Lower leg skin (tissue), 4 donors: ENCODE measurements around the gene AP1G1. TPM values are rescaled to one million over a fixed set of nuclear protein-coding genes. Genes with fewer than 3 reads are reported as not detected.
"Not testable (repeated sequence)": the region's sequence is repeated elsewhere in the genome, so short reads cannot be mapped to it uniquely, and the experiment has no call there.

ENCODE experiments used
- DNase-seq, 2 donors: peaks; one replicate each; pipeline ENCODE4 v3.0.0-alpha.2; 2019; ENCODE audit warnings: low spot score in 2 of 2
- H3K4me3 ChIP-seq: fragments of 200-600 bp; sonication (generic); 2 replicates; pipeline ENCODE4 v1.5.1; 2017; ENCODE audit warnings: mild to moderate bottlenecking, low read depth; ENCODE audit not compliant: poor library complexity, severe bottlenecking
- POLR2A ChIP-seq, 2 donors: fragments of 450-650 bp; IDR thresholded peaks; one replicate each; pipeline ENCODE4 v1.6.1; 2016 to 2017; ENCODE audit warnings: antibody characterized with exemption in 2 of 2, mild to moderate bottlenecking in 1 of 2, moderate library complexity in 1 of 2
- WGBS, 2 donors: methylation state at CpG; one replicate each; pipeline ENCODE4 v1.1.5; 2018; 5-methylcytosine and 5-hydroxymethylcytosine counted together
- intact Hi-C: fragments of 100-400 bp; cut with DNase I; formaldehyde crosslinking; loops from one replicate; pipeline ENCODE4 v1.15.0; 2023; ENCODE audit warnings: low total_unique reads
- total RNA-seq, 4 donors: library from RNA; depleted of rRNA; stranded (reverse); fragments of >200 nt; gene quantifications; one replicate each; pipeline ENCODE4 v1.1.0, GENCODE V29; 2016
- TF ChIP-seq, protein P1 (sequence below), 3 donors: fragments of 450-650 bp; IDR thresholded peaks; one replicate each; pipeline ENCODE4 v1.5.1; 2016; ENCODE audit warnings: antibody characterized with exemption in 3 of 3, mild to moderate bottlenecking in 3 of 3, moderate library complexity in 2 of 3

The AP1G1 gene
- total RNA-seq, 4 donors from 2014 or later, result 59.6 to 90.6 (median 75.9) TPM

DNA sequence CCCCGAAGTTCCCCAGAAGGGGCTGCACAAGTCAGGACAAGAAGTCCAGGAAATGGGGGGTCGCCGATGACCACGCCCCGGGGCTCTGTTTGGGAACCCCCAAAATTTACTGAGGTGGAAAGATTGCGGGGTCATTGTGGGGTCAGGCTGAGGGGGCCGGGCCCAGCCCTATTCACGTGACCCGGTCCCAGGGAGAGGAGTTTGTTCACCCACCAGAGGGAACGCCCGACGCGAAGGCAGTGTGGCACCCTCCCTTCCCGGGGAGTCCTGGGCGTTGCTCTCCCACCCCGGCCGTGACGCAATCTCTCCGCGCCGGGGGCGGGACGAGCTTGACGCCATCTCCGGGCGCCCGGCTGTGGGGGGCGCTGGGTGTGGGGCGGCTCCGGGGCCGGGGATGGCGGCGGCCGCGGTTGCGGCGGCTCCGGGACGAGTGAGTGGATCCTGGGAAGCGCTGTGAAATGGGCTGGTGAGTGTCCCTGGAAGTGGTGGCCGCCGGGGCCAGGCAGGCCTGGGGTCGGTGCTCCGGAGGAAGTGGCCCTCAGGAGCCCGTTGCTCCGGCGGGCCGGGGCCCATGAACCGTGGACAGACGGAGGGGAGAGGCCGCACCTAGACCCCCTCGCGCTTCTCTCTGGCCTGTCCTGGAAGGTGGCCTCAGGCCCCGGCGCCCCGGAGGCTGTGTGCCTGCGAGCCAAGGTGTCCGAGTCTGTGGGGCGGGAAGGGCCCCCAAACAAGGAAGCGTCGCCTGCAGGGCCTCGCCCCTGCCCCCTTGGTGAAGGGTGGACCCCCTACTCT, 37.2 kb upstream of the AP1G1 start, which contains the start of gene ATXN1L:
TSS of gene ATXN1L (plus strand) at position 338 of the 792 bp plus-strand sequence. CDS start 3,765 bp downstream, outside the sequence.
- WGBS, 2 donors, result 1% methylated on average over 36 to 38 of the region's 62 CpGs

DNA sequence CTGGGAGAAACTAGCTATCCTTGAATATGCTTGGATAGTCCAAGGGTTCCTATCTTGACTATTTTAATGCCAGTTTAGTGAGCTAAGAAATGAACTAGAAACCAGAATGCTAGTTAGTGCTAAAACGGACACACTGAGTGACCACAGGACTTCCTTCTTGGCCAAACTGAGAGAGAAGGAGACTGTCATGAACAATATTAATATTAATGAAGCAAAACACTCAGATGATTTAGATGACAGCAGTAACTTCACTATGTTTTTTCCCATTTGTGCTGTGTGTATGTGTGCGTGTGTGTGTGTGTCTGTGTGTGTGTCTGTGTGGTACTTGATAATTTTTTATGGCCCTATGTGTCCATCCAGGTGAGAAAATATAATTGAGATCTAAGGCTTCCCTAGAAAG, 34.9 kb upstream of the AP1G1 start:
- H3K4me3 ChIP-seq, result no peak overlapping the region
- no peak for DNase-seq
- intact Hi-C loops, result no loop called here
- 59 to 68% methylated on average over 2 of the region's 2 CpGs for WGBS, 2 donors
- TF ChIP-seq, protein P1, sequence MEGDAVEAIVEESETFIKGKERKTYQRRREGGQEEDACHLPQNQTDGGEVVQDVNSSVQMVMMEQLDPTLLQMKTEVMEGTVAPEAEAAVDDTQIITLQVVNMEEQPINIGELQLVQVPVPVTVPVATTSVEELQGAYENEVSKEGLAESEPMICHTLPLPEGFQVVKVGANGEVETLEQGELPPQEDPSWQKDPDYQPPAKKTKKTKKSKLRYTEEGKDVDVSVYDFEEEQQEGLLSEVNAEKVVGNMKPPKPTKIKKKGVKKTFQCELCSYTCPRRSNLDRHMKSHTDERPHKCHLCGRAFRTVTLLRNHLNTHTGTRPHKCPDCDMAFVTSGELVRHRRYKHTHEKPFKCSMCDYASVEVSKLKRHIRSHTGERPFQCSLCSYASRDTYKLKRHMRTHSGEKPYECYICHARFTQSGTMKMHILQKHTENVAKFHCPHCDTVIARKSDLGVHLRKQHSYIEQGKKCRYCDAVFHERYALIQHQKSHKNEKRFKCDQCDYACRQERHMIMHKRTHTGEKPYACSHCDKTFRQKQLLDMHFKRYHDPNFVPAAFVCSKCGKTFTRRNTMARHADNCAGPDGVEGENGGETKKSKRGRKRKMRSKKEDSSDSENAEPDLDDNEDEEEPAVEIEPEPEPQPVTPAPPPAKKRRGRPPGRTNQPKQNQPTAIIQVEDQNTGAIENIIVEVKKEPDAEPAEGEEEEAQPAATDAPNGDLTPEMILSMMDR (IDR thresholded peaks at IDR 0.05), result no peak
- no peak for TF ChIP-seq POLR2A (IDR thresholded peaks at IDR 0.05)

More for the DNA sequence above, 37.2 kb upstream of the AP1G1 start, which contains the start of gene ATXN1L:
- peak; percentile 87 to 98 for DNase-seq
- TF ChIP-seq, protein P1 (IDR thresholded peaks at IDR 0.05), result no peak
- TF ChIP-seq POLR2A (IDR thresholded peaks at IDR 0.05), result peak in 1 of 2 donors; percentile 87
- intact Hi-C loops, result no loop called here
- H3K4me3 ChIP-seq, result peak within 1 kb of the TSS; percentile 90

DNA sequence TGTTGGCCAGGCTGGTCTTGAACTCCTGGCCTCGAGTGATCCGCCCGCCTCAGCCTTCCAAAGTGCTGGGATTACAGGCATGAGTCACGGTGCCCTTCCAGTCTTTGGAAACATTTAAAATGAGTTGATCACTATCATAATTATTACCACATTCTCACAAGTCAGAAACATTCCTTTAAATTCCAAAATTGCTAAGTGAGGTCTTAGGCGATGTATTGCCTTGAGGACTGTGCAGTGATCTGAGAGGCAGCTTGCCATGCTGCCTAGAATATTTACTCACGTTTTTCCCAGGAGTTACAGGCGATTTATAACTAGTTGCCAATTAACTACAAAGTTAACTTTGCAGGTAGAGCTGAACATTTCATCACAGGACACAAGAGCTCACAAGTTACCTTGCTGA, 31.4 kb upstream of the AP1G1 start:
- H3K4me3 ChIP-seq, result no peak overlapping the region
- TF ChIP-seq, protein P1 (IDR thresholded peaks at IDR 0.05), result no peak
- DNase-seq, result no peak
- 32 to 36% methylated on average over 7 of the region's 7 CpGs for WGBS, 2 donors
- intact Hi-C loops, result no loop called here

DNA sequence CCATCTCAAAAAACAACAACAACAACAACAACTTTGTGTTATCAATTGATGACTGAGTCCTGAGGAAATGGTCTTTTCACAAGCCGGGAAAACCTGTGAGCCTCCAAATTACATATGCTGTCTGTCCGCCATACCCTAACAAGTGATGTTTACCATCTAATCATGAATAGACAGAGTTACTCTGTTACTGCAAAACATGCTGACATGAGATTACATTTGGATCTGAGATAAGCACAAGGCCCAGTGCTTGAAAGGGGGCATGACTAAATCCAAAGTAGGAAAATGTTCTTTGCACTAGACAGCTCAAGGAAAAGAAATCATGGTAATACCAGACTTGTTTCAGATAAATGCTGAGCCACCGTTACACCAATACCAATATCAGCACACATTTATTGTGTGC, 28.5 kb upstream of the AP1G1 start:
- TF ChIP-seq, protein P1 (IDR thresholded peaks at IDR 0.05), result no peak
- TF ChIP-seq POLR2A (IDR thresholded peaks at IDR 0.05), result no peak
- intact Hi-C loops, result no loop called here
- H3K4me3 ChIP-seq, result no peak overlapping the region
- DNase-seq, result no peak
- WGBS, 2 donors, result 93 to 95% methylated on average over 3 of the region's 3 CpGs

DNA sequence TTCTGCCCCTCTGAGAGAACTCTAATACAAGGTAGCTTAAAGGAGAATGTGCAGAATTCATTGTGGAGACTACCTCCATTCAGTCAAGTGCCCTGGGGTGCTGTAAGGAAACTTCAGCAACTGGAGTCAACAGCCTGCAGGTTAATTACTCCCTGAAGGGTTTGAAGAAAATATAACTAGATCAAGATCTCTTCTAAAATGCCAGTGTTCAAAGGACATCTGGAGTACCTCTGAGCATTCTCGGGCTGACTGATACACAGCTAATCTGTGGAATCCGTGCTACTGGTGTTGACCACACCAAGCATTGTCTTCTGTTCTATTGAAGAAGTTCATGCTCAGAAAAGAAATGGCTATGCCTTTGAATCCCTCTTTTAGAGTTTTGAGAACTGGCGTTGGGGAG, 25.7 kb upstream of the AP1G1 start:
- 84 to 88% methylated on average over 3 of the region's 3 CpGs for WGBS, 2 donors
- intact Hi-C loops, result no loop called here
- TF ChIP-seq, protein P1 (IDR thresholded peaks at IDR 0.05), result no peak
- no peak for TF ChIP-seq POLR2A (IDR thresholded peaks at IDR 0.05)
- no peak overlapping the region for H3K4me3 ChIP-seq
- no peak for DNase-seq

DNA sequence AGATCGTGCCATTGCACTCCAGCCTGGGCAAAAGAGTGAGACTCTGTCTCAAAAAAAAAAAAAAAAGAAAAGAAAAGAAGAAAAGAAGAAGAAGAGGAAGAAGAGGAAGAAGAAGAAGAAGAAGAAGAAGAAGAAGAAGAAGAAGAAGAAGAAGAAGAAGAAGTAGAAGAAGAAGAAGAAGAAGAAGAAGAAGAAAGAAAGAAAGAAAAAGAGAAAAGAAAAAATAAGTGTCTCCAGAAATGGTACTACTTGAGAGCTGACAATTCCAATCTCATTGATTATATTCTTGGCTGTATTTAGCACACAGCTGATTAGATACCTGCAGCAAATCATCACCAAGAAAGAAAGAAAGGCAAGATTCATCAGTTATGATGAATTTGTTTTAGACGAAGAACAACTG, 23.5 kb upstream of the AP1G1 start:
- WGBS, 2 donors, result 89 to 100% methylated on average over 2 of the region's 2 CpGs
- H3K4me3 ChIP-seq, DNase-seq, intact Hi-C loops: not testable (repeated sequence)

DNA sequence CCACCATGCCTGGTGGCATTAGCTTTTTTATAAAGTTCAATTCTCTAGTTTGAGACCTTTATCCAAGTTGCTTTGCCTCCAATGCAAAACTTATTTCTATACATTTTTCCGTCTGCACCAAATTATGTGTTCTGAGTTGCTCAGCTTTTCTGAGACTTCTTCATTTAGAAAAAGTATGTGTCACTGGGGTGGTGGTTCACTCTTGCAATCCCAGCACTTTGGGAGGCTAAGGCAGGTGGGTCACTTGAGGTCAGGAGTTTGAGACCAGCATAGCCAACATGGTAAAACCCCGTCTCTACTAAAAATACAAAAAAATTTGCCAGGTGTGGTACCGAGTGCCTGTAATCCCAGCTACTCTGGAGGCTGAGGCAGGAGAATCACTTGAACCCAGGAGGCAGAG, 23.1 kb upstream of the AP1G1 start:
- intact Hi-C loops, DNase-seq, H3K4me3 ChIP-seq: not testable (repeated sequence)
- 91% methylated on average over 3 of the region's 3 CpGs for WGBS, 2 donors
